ENCODE measurements around the gene PDE4B.
"Not testable (repeated sequence)": the region's sequence is repeated elsewhere in the genome, so short reads cannot be mapped to it uniquely, and the experiment has no call there.

PDE4B gene

DNA sequence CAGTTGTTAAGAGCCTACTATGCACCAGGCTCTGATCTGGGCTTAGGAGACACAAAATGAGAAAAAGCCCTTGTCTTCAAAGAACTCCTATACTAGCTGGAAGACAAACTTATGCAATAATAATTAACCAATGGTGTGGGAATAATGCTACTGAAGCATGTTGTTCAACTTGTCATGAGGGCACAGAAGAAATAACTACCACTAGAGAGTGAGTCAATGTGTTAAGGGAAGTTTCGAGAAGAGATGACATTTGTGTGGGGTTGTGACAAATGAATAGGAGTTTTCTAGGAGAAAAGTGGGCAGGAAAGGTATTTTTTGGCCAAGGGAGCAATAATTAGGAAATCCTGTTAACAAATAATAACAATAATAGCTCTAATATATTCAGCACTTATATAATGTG is 205.0 kb downstream of the PDE4B start:
- DNase-seq: no peak

GRCh38 chr1:65998763-65999583 is 206.3 kb downstream of the PDE4B start:
- no peak for DNase-seq

DNA sequence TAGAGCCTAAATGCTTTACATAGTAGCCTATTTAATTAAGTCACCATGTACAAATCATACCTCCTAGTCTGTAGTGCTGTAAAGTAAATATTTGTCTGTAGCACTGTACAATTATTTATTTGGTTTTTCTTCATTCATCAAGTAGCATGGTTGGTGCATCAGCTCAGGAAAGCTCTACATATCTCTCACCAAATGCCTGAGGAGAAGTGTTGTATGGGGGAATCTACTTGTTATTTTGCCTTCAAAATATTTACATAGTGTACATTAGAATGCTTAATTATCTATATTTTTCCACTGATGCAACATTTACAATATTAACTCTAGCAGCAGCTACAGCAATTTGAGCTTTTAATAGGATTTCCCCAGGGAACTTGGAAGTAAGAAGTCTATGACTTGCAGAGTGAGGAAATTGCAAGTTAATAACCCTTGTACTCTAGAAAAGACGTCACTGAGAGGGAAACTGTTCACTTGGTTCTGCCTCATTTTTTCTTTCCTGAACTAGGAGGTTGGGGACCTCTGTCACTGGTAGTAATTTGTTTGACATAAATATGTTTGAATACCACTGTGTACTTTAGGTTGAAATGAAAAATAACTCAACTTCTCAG is 207.4 kb downstream of the PDE4B start:
- no peak for DNase-seq

DNA sequence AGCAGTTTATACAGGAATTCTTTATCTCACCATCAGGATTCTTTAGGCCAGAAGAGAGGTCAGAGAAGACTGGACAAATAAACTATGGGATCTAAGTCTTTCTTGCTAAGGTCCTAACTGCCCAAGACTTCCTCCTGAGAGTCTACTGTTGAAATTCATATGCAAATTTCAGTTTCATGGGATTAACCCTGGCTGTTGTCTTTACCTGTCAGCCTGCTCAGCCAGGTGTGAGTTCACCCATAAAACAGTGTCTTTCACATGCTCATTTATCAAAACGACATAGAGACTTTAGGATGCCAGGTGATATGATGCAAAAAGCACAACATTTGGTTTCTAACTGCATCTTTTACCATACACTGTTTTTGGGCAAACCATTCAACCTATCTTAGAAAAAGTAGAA is 211.0 kb downstream of the PDE4B start:
- DNase-seq: no peak

- not testable (repeated sequence) for DNase-seq
Measured at GRCh38 chr1:66006534-66006933, 213.8 kb downstream of the PDE4B start.

GRCh38 chr1:66012106-66012784 is 219.6 kb downstream of the PDE4B start:
- DNase-seq: no peak

- no peak for DNase-seq
Measured at GRCh38 chr1:66013371-66013770, 220.7 kb downstream of the PDE4B start.

GRCh38 chr1:66022904-66023620 is 230.4 kb downstream of the PDE4B start:
- peak; percentile 28 for DNase-seq

DNA sequence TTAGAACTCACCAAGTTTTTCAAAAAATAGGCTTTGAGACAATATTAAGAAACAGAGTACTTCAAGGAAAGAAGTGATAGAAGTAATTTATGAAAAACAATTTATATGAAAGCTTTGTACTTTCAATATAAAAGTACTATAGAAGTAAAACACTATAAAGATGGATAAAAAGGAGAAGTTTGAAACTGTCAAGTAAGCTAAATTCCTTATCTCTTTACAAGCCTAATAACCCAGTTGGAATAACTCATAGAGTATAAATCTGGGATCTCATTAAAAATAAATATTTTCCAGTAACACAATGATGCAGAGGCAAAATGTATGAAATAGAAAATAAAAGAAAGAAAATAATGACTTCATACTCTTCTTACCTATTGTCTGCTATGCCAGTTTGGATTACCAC is 232.5 kb downstream of the PDE4B start:
- no peak for DNase-seq

- DNase-seq: no peak
Measured at GRCh38 chr1:66028035-66028434, 235.3 kb downstream of the PDE4B start.

GRCh38 chr1:66033781-66034180 is 241.1 kb downstream of the PDE4B start:
- no peak for DNase-seq

GRCh38 chr1:66035616-66036245 is 243.0 kb downstream of the PDE4B start:
- no peak for DNase-seq

- no peak for DNase-seq
Measured at GRCh38 chr1:66041654-66042053, 249.0 kb downstream of the PDE4B start.

- DNase-seq: peak; percentile 10
Measured at GRCh38 chr1:66043186-66043585, 250.5 kb downstream of the PDE4B start.

- DNase-seq: no peak
Measured at GRCh38 chr1:66044912-66045311, 252.2 kb downstream of the PDE4B start.

DNA sequence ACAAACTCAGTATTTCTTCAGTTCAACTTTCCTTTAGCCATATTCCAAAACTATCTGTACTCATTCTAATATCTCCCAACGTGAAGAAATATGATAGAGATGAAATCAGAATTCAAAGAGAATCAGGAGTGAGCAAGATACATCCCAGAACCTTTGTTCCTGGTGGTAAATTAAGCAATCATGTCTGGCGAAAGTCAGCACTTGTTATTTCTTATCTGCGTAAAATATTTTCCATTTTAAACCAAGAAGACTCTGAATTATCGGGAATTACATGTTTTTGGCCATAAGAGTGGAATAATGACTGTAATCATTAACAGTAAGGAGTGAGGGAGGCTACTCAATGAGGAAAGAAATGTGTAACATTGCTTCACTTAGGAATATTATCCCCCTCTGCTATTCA is 253.7 kb downstream of the PDE4B start:
- DNase-seq: no peak

GRCh38 chr1:66048011-66048410 is 255.3 kb downstream of the PDE4B start:
- no peak for DNase-seq

- DNase-seq: no peak
Measured at GRCh38 chr1:66050123-66050522, 257.4 kb downstream of the PDE4B start.

DNA sequence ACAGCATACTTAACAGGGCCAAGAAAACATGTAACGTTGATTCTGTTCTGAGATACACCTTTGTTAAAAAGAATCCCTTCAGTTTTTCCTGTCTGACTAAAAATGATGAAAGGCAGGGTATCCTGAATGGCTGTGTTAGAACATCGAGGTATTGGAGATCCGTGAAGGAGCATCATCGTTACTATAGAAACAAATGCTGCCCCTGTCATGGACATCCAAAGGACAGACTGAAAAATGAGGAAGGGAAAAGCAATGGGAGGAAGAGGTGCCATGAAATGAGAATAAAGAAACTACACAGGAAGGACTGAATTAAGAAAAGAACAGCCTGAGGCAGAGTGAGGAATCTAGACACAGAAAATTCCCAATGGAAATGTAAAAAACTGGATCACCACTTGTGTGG is 257.9 kb downstream of the PDE4B start:
- no peak for DNase-seq

GRCh38 chr1:66055092-66055491 is 262.4 kb downstream of the PDE4B start:
- DNase-seq: no peak

GRCh38 chr1:66057448-66057847 is 264.8 kb downstream of the PDE4B start:
- not testable (repeated sequence) for DNase-seq

- no peak for DNase-seq
Measured at GRCh38 chr1:66058558-66058957, 265.9 kb downstream of the PDE4B start.

DNA sequence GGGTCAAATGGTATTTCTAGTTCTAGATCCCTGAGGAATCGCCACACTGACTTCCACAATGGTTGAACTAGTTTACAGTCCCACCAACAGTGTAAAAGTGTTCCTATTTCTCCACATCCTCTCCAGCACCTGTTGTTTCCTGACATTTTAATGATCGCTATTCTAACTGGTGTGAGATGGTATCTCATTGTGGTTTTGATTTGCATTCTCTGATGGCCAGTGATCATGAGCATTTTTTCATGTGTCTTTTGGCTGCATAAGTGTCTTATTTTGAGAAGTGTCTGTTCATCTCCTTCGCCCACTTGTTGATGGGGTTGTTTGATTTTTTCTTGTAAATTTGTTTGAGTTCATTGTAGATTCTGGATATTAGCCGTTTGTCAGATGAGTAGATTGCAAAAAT is 274.5 kb downstream of the PDE4B start:
- not testable (repeated sequence) for DNase-seq

All from eye (tissue), 1 donor.